Osteoblast (primary cell): ENCODE results near the gene NRG3. TPM values are rescaled to one million over a fixed set of nuclear protein-coding genes. Genes with fewer than 3 reads are reported as not detected.

ENCODE experiments used
- DNase-seq: peaks from one replicate; pipeline ENCODE4 v3.0.0; 2011; ENCODE audit warnings: low spot score, mixed read lengths; ENCODE audit not compliant: insufficient read length; ENCODE audit errors: missing footprints
- H2AFZ ChIP-seq: 2 replicates; pipeline ENCODE4 v1.6.0; 2011; ENCODE audit warnings: mild to moderate bottlenecking, low read length
- H3K27ac ChIP-seq: 2 replicates; pipeline ENCODE4 v1.5.1; 2011; ENCODE audit warnings: mild to moderate bottlenecking, low read depth, low read length, moderate library complexity
- H3K27me3 ChIP-seq: 2 replicates; pipeline ENCODE4 v1.6.0; 2012; ENCODE audit warnings: mild to moderate bottlenecking, control low read depth, inconsistent platforms, low read length, moderate library complexity; ENCODE audit not compliant: insufficient read depth
- H3K36me3 ChIP-seq: 2 replicates; pipeline ENCODE4 v1.5.1; 2011; ENCODE audit warnings: mild to moderate bottlenecking, low read length, control low read depth, moderate library complexity; ENCODE audit not compliant: insufficient read depth
- H3K4me1 ChIP-seq: 2 replicates; pipeline ENCODE4 v1.5.1; 2011; ENCODE audit warnings: mild to moderate bottlenecking, low read length, control low read depth, moderate library complexity; ENCODE audit not compliant: insufficient read depth
- H3K4me2 ChIP-seq: 2 replicates; pipeline ENCODE4 v1.6.0; 2011; ENCODE audit warnings: mild to moderate bottlenecking, low read length; ENCODE audit not compliant: insufficient read depth
- H3K4me3 ChIP-seq: fragments of 200-600 bp; sonication (generic); 3 replicates; pipeline ENCODE4 v1.5.1; 2012; ENCODE audit warnings: mild to moderate bottlenecking, low read length, inconsistent platforms; ENCODE audit not compliant: insufficient read depth
- H3K79me2 ChIP-seq: 2 replicates; pipeline ENCODE4 v1.6.0; 2012; ENCODE audit warnings: mild to moderate bottlenecking, low read length, control low read depth, inconsistent platforms; ENCODE audit not compliant: insufficient read depth
- H3K9me3 ChIP-seq: 2 replicates; pipeline ENCODE4 v1.5.1; 2011; ENCODE audit warnings: low read depth, low read length, control low read depth
- H4K20me1 ChIP-seq: 2 replicates; pipeline ENCODE4 v1.6.0; 2012; ENCODE audit warnings: mild to moderate bottlenecking, low read length, control low read depth; ENCODE audit not compliant: insufficient read depth
- CTCF ChIP-seq: IDR thresholded peaks from 2 replicates; pipeline ENCODE4 v1.5.1; 2011; ENCODE audit warnings: mild to moderate bottlenecking, low read depth, low read length, moderate library complexity; ENCODE audit errors: extremely low read depth
- total RNA-seq: library from RNA; depleted of rRNA; stranded (reverse); fragments of >200 nt; gene quantifications from 2 replicates; pipeline ENCODE4 v1.2.3, GENCODE V29; 2012

The NRG3 gene
- total RNA-seq, 1 donor = not detected

GRCh38 chr10:82411416-82411815 lies 536.4 kb downstream of the NRG3 start:
- H4K20me1 ChIP-seq = no peaks in the 10 kb centered on the region
- no peak overlapping the region for H2AFZ ChIP-seq
- TF ChIP-seq CTCF = no peak
- no peaks in the 10 kb centered on the region for H3K79me2 ChIP-seq
- no peaks in the 10 kb centered on the region for H3K27me3 ChIP-seq
- DNase-seq = no peak
- H3K27ac ChIP-seq = no peak overlapping the region
- no peak overlapping the region for H3K4me3 ChIP-seq
- H3K4me2 ChIP-seq = no peak overlapping the region
- H3K36me3 ChIP-seq = no peaks in the 10 kb centered on the region
- H3K9me3 ChIP-seq = no peaks in the 10 kb centered on the region
- H3K4me1 ChIP-seq = no peaks in the 10 kb centered on the region

- DNase-seq = no peak
- H2AFZ ChIP-seq = no peak overlapping the region
- H4K20me1 ChIP-seq = no peaks in the 10 kb centered on the region
- H3K4me1 ChIP-seq = no peaks in the 10 kb centered on the region
- H3K27ac ChIP-seq = no peak overlapping the region
- H3K79me2 ChIP-seq = no peaks in the 10 kb centered on the region
- H3K4me2 ChIP-seq = no peak overlapping the region
- H3K9me3 ChIP-seq = no peaks in the 10 kb centered on the region
- no peaks in the 10 kb centered on the region for H3K27me3 ChIP-seq
- no peak overlapping the region for H3K4me3 ChIP-seq
- no peak for TF ChIP-seq CTCF
- H3K36me3 ChIP-seq = no peaks in the 10 kb centered on the region
These were observed 545.0 kb downstream of the NRG3 start for GRCh38 chr10:82420001-82420400.

- Histone ChIP-seq H3K36me3 (no peaks in the 10 kb centered on the region), H2AFZ (no peak overlapping the region), H3K9me3 (no peaks in the 10 kb centered on the region), H3K27me3 (no peaks in the 10 kb centered on the region), H3K4me2 (no peak overlapping the region), H3K79me2 (no peaks in the 10 kb centered on the region), H3K4me1 (no peaks in the 10 kb centered on the region), H3K27ac (no peak overlapping the region), H4K20me1 (no peaks in the 10 kb centered on the region), H3K4me3 (no peak overlapping the region)
- no peak for TF ChIP-seq CTCF
- no peak for DNase-seq
These were observed 554.3 kb downstream of the NRG3 start for GRCh38 chr10:82429302-82429701.

- H3K4me3 ChIP-seq = no peak overlapping the region
- no peak overlapping the region for H3K27ac ChIP-seq
- no peak for TF ChIP-seq CTCF
- no peaks in the 10 kb centered on the region for H3K36me3 ChIP-seq
- no peaks in the 10 kb centered on the region for H4K20me1 ChIP-seq
- no peaks in the 10 kb centered on the region for H3K4me1 ChIP-seq
- no peak for DNase-seq
- H3K27me3 ChIP-seq = no peaks in the 10 kb centered on the region
- H3K79me2 ChIP-seq = no peaks in the 10 kb centered on the region
- H2AFZ ChIP-seq = no peak overlapping the region
- H3K9me3 ChIP-seq = peaks cover 4% of the 10 kb centered on the region
- H3K4me2 ChIP-seq = no peak overlapping the region
These were observed 563.3 kb downstream of the NRG3 start for GRCh38 chr10:82438277-82438676.
